ENCODE measurements around the gene SLC18A2. TPM values are rescaled to one million over a fixed set of nuclear protein-coding genes. Genes with fewer than 3 reads are reported as not detected.
"Not testable (repeated sequence)": the region's sequence is repeated elsewhere in the genome, so short reads cannot be mapped to it uniquely, and the experiment has no call there.

The SLC18A2 gene
- total RNA-seq, 8 experiments from 2014 or later, result 0.05 to 4.4 (median 0.15) TPM

DNA sequence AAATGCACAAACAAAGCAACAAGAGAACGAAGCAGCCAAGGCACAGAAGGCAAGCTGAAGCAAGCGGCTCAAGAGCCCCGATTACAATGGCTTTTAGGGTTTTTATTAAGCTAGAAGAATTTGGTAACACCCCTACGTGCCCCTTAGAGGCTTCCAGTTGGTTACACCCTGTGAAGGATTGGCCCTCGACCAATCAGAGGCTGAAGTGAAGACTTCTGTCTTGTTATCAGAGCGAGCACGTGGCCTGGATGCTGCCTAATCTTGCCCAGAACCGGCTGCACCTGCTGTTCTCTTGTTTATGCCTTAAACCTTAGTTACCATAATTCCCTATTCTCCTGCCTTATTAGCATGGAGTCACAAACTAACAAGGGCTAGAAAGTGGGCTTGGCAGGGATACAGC lies 22.3 kb upstream of the SLC18A2 start:
- Histone ChIP-seq H3K4me3 (no peak overlapping the region), H3K27ac (no peak overlapping the region), H3K4me1 (replicated peaks in 1 of 2) (peaks cover 6 to 7% of the 10 kb centered on the region in 2 donors)
- WGBS, 10 experiments, result 49 to 78% (median 56%) methylated on average over 1 to 5 of the region's 8 CpGs; no CpG with 5 or more reads in 4 of the 10 experiments
- in situ Hi-C loops (cut with MboI; ENCODE audit: low pct_unique_long_range_greater_than_20kb in 2 of 9, low sequenced_read_pairs in 9 of 9, unreplicated experiment in 9 of 9), result loop anchor here in 5 of 9 experiments (10.0 to 25.0 kb wide), 3 partner anchors 94 to 1019 kb away; no protein-coding TSS in a partner anchor
- ATAC-seq (replicated peaks in 6 of 8), result no peak

DNA sequence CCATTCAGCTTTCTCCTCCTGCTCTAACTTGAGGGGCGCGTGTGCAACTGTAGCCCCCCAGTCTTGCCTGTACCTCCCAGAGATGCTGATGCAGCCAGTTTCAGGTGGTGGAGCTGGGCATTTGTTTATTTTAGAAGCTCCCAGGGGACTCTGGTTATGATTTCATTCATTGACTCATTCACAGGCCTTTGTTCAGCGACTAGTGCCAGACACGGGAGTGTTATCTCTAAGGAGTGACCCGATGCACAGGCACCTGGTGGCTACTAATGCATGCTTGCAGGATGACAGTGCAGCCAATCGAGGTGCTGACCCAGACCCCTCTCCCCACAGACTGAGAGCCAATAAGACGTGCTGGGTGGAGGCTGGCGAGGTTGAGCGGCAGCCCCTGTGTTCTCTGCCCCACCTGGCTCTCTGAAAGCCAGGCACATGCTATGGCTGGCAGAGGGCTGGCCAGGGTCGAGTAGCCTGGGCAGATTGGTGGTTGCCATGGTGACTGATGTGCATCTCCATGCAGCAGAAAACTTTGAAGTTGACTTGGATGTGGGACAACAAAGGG lies 19.7 kb upstream of the SLC18A2 start:
- 0 to 69% (median 33%) methylated on average over 1 to 7 of the region's 10 CpGs; no CpG with 5 or more reads in 6 of the 10 experiments for WGBS, 10 experiments
- peaks cover 6 to 7% of the 10 kb centered on the region in 2 donors for H3K4me1 ChIP-seq (replicated peaks in 1 of 2)
- ATAC-seq (replicated peaks in 6 of 8), result peak in 6 of 8 experiments; percentile 6 to 79 (median 67)
- no peak overlapping the region for H3K27ac ChIP-seq
- in situ Hi-C loops (cut with MboI; ENCODE audit: low pct_unique_long_range_greater_than_20kb in 2 of 9, low sequenced_read_pairs in 9 of 9, unreplicated experiment in 9 of 9), result loop anchor here in 5 of 9 experiments (10.0 to 25.0 kb wide), 3 partner anchors 84 to 1016 kb away; no protein-coding TSS in a partner anchor
- no peak overlapping the region for H3K4me3 ChIP-seq

DNA sequence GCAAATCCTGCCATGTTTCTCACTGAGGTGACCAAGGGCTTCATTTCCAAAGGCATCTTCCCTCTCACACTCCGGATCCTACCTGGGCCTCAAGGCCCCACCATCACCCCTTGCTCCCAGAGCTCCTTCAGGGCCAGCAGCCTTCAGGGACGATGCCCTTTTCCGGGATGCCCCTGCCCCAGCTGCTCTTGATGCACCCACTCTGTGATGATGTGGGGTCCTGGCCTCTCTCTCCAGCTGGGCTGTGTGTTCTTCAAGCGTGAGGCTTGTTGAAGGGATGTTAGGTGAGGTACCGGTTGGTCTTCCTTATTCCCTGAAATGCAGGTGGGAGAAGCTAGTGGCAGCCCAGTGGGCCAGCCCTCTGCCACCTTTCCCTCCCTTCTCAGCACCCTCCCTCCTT lies 18.4 kb upstream of the SLC18A2 start:
- no peak for ATAC-seq (replicated peaks in 6 of 8)
- peaks cover 5 to 6% of the 10 kb centered on the region in 2 donors for H3K4me1 ChIP-seq (replicated peaks in 1 of 2)
- no peak overlapping the region for H3K4me3 ChIP-seq
- WGBS, 10 experiments, result 37 to 100% (median 88%) methylated on average over 1 to 4 of the region's 5 CpGs; no CpG with 5 or more reads in 6 of the 10 experiments
- in situ Hi-C loops (cut with MboI; ENCODE audit: low pct_unique_long_range_greater_than_20kb in 2 of 9, low sequenced_read_pairs in 9 of 9, unreplicated experiment in 9 of 9), result loop anchor here in 5 of 9 experiments (10.0 to 25.0 kb wide), 3 partner anchors 82 to 1015 kb away; no protein-coding TSS in a partner anchor
- H3K27ac ChIP-seq, result no peak overlapping the region

DNA sequence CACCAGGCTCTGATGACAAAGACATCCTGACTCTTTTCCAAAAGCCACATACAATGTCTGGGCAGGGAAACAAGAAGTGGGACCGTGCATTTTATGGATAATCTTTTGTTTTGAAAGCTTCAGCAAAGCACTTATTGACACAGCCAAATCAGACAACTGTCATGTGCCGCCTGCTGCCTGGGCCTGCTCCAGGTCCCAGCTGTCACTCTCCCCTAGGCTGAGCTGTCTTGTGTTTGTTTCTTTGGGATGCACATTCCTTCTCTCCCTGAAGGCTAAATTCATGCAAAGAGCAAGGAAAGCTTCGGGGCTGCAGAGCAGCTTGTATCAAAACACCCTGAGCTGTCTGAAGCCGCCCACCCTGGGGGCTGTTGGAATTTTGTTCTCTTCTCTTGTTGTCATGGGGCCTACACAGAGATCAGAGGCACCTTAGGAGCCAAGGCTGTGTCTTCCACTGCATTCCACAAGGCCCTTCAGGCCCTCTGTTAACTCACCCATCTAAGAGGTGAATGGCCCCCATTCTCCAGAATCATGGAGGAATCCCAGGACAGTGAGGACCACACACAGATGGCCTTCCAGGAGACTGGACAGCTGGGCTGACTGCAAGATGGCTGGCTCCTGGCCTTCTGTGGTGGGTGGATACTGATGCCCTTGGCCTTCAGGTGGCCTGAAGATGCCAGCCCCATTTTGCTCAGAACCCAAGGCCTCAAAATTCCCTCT lies 17.8 kb upstream of the SLC18A2 start:
- no peak overlapping the region for H3K27ac ChIP-seq
- peaks cover 5 to 6% of the 10 kb centered on the region in 2 donors for H3K4me1 ChIP-seq (replicated peaks in 1 of 2)
- H3K4me3 ChIP-seq, result no peak overlapping the region
- WGBS, 10 experiments, result 13 to 83% (median 78%) methylated on average over 1 to 3 of the region's 4 CpGs; no CpG with 5 or more reads in 3 of the 10 experiments
- in situ Hi-C loops (cut with MboI; ENCODE audit: low pct_unique_long_range_greater_than_20kb in 2 of 9, low sequenced_read_pairs in 9 of 9, unreplicated experiment in 9 of 9), result loop anchor here in 5 of 9 experiments (10.0 to 25.0 kb wide), 3 partner anchors 82 to 1014 kb away; no protein-coding TSS in a partner anchor
- ATAC-seq (replicated peaks in 6 of 8), result peak in 3 of 8 experiments; percentile 51 to 65 (median 64)

DNA sequence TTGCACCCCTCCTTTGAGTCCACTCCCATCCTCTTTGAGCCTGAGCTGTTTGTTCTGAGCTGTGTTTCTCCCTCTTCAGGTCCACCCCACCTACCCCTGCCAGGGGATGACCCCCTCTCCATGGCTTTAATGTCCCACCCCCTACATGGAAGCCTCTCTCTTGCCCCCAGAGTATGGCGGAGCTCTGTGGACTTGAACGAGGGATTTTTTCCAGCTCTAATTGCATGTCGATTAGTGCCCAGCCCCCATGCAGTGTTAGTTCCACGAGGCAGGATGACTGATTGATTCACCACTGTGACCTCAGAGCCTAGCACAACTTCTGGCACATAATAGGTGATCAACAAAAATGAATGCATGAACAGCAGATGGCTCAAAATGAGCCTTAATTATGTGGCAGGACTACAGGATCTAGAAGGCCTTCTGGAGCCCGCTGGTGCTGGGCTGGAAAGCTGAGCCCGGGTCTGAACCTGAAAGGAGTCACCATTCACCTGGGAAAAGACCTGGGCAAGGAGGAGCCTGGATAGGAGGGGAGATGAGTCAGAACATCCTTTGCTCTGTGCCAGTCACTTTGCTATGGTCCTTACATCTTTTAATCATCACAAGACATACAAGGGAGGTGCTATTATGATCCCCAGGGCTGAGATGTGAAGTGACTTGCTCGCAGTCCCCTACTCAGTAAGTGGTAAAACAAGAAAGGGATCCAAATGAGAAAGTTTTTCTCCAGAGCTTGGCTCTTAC lies 17.1 kb upstream of the SLC18A2 start:
- no peak overlapping the region for H3K4me3 ChIP-seq
- no peak overlapping the region for H3K27ac ChIP-seq
- no peak for ATAC-seq (replicated peaks in 6 of 8)
- H3K4me1 ChIP-seq (replicated peaks in 1 of 2), result peaks cover 5 to 6% of the 10 kb centered on the region in 2 donors
- WGBS, 10 experiments, result 60 to 100% (median 84%) methylated on average over 1 to 6 of the region's 7 CpGs; no CpG with 5 or more reads in 2 of the 10 experiments
- in situ Hi-C loops (cut with MboI; ENCODE audit: low pct_unique_long_range_greater_than_20kb in 2 of 9, low sequenced_read_pairs in 9 of 9, unreplicated experiment in 9 of 9), result loop anchor here in 5 of 9 experiments (10.0 to 25.0 kb wide), 3 partner anchors 81 to 1013 kb away; no protein-coding TSS in a partner anchor

GRCh38 chr10:117224881-117225280 lies 16.0 kb upstream of the SLC18A2 start:
- no peak for ATAC-seq (replicated peaks in 6 of 8)
- 40 to 100% (median 83%) methylated on average over 1 to 2 of the region's 3 CpGs; no CpG with 5 or more reads in 5 of the 10 experiments for WGBS, 10 experiments
- Histone ChIP-seq H3K4me1 (replicated peaks in 1 of 2) (peaks cover 5 to 6% of the 10 kb centered on the region in 2 donors), H3K4me3 (no peak overlapping the region), H3K27ac (no peak overlapping the region)
- in situ Hi-C loops (cut with MboI; ENCODE audit: low pct_unique_long_range_greater_than_20kb in 2 of 9, low sequenced_read_pairs in 9 of 9, unreplicated experiment in 9 of 9), result loop anchor here in 5 of 9 experiments (10.0 to 25.0 kb wide), 3 partner anchors 80 to 1012 kb away; no protein-coding TSS in a partner anchor

DNA sequence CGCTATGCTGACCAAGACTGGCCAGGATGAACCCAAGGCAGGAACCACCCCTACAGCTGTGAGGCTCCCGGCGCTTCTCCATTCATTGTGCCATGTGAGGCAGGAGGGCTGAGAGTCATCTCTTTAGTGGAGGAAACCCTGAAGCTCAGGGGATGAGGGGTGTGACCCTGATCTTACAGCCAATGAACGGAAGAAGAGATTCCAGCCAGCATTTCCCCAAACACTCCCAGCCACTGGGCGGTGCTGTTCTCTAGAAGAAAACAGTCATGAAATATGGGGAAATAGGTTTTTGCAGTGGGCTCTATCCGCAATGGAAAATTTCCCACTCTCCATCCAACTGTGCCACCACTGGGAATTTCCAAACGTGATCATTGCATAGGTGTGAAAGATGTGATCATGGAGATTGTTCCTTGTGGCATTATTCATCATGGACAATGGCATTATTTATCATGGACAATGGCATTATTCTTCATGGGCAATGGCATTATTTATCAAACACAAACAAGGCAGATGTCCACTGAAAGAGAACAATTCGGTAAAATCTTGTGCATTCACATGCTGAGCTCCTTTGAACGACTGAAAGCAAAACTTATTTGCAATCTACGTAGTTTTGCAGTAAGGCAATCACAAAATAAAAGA lies 14.0 kb upstream of the SLC18A2 start:
- Histone ChIP-seq H3K4me3 (no peak overlapping the region), H3K4me1 (replicated peaks in 1 of 2) (peaks cover 0 to 2% of the 10 kb centered on the region in 2 donors), H3K27ac (no peak overlapping the region)
- in situ Hi-C loops (cut with MboI; ENCODE audit: low pct_unique_long_range_greater_than_20kb in 2 of 9, low sequenced_read_pairs in 9 of 9, unreplicated experiment in 9 of 9), result loop anchor here in 1 of 9 experiments (10.0 kb wide), 1 partner anchor 78 kb away; no protein-coding TSS in a partner anchor
- peak in 3 of 8 experiments; percentile 72 to 87 (median 84) for ATAC-seq (replicated peaks in 6 of 8)
- 0 to 68% (median 28%) methylated on average over 1 to 10 of the region's 10 CpGs; no CpG with 5 or more reads in 1 of the 10 experiments for WGBS, 10 experiments

DNA sequence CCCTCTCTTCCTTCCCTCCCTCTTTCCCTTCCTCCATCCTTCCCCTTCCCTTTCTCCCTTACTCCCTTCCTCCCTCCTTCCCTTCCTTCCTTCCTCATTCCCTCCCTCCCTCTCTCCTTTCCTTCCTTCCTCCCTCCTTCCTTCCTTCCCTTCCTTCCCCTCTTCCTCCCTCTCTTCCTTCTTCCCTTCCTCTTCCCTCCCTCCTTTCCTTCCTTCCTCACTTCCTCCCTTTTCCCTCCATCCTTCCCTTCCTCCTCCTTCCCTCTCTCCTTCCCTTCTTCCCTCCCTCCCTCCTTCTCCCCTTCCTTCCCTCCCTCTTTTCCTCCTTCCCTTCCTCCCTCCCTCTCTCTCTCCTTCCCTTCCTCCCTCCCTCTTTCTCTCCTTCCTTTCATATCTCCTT lies 12.7 kb upstream of the SLC18A2 start:
- no peak for ATAC-seq (replicated peaks in 6 of 8)
- Histone ChIP-seq H3K27ac (no peak overlapping the region), H3K4me1 (replicated peaks in 1 of 2) (peaks cover 0 to under 1% of the 10 kb centered on the region in 2 donors), H3K4me3 (no peak overlapping the region)
- in situ Hi-C loops (cut with MboI; ENCODE audit: low pct_unique_long_range_greater_than_20kb in 2 of 9, low sequenced_read_pairs in 9 of 9, unreplicated experiment in 9 of 9), result loop anchor here in 1 of 9 experiments (10.0 kb wide), 1 partner anchor 77 kb away; no protein-coding TSS in a partner anchor

- ATAC-seq (replicated peaks in 6 of 8); H3K4me1 ChIP-seq (replicated peaks in 1 of 2); H3K27ac ChIP-seq; in situ Hi-C loops (cut with MboI; ENCODE audit: low pct_unique_long_range_greater_than_20kb in 2 of 9, low sequenced_read_pairs in 9 of 9, unreplicated experiment in 9 of 9); H3K4me3 ChIP-seq: not testable (repeated sequence)
- whole genome bisulfite sequencing, 10 experiments, result 10 to 89% (median 70%) methylated on average over 1 to 4 of the region's 4 CpGs
Observed at GRCh38 chr10:117230107-117230506, 10.8 kb upstream of the SLC18A2 start.

GRCh38 chr10:117237401-117237991 lies 3.4 kb upstream of the SLC18A2 start:
- Histone ChIP-seq H3K27ac (no peak overlapping the region), H3K4me1 (replicated peaks in 1 of 2) (peaks cover 2 to 5% of the 10 kb centered on the region in 2 donors), H3K4me3 (no peak overlapping the region)
- 40 to 100% (median 88%) methylated on average over 1 to 4 of the region's 5 CpGs; no CpG with 5 or more reads in 2 of the 10 experiments for WGBS, 10 experiments
- in situ Hi-C loops (cut with MboI; ENCODE audit: low pct_unique_long_range_greater_than_20kb in 2 of 9, low sequenced_read_pairs in 9 of 9, unreplicated experiment in 9 of 9), result no loop called here
- no peak for ATAC-seq (replicated peaks in 6 of 8)

DNA sequence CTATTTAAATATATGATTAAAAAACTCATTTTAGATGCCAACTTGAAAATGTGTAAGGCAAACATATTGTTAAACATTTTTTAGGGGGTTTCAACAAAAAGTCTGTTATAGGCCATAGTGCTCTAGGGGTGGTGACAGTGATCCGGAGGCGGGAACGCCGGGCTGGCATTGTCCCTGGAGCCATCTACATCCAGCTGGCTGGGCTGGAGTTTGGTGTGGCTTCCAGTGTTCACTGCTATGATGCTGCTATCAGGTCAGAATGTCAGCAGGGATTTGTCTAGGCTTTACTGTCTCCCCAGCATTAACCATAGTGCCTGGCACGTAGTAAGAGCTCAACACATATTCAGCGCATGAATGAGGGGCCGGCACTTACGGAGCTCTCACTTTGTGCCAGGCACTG lies 1.9 kb upstream of the SLC18A2 start:
- in situ Hi-C loops (cut with MboI; ENCODE audit: low pct_unique_long_range_greater_than_20kb in 2 of 9, low sequenced_read_pairs in 9 of 9, unreplicated experiment in 9 of 9), result no loop called here
- 0 to 100% (median 82%) methylated on average over 1 to 8 of the region's 8 CpGs; no CpG with 5 or more reads in 3 of the 10 experiments for WGBS, 10 experiments
- ATAC-seq (replicated peaks in 6 of 8), result no peak
- peaks cover 2 to 5% of the 10 kb centered on the region in 2 donors for H3K4me1 ChIP-seq (replicated peaks in 1 of 2)
- no peak overlapping the region for H3K4me3 ChIP-seq
- no peak overlapping the region for H3K27ac ChIP-seq

Data from motor neuron (in vitro differentiated cells).